Cardiac fibroblast (primary cell): ENCODE data around the gene SLC25A21.

Source experiments
- DNase-seq, 2 donors: peaks; one replicate each; pipeline versions ENCODE4 v3.0.0 to v3.0.0-alpha.2; 2010; ENCODE audit warnings: low read depth in 2 of 2
- H3K4me3 ChIP-seq, 2 donors: replicated peaks in 1 of 2; 1 replicate in 1 of 2; 2 replicates in 1 of 2; pipeline ENCODE4 v1.5.1; 2011; ENCODE audit warnings: low read depth in 2 of 2, low read length in 2 of 2, mild to moderate bottlenecking in 2 of 2, moderate library complexity in 1 of 2
- TF ChIP-seq, protein P1 (sequence below): IDR thresholded peaks from one replicate; pipeline ENCODE4 v1.5.1; 2011; ENCODE audit warnings: low read depth, mild to moderate bottlenecking, low read length, inconsistent platforms

Gene SLC25A21

DNA sequence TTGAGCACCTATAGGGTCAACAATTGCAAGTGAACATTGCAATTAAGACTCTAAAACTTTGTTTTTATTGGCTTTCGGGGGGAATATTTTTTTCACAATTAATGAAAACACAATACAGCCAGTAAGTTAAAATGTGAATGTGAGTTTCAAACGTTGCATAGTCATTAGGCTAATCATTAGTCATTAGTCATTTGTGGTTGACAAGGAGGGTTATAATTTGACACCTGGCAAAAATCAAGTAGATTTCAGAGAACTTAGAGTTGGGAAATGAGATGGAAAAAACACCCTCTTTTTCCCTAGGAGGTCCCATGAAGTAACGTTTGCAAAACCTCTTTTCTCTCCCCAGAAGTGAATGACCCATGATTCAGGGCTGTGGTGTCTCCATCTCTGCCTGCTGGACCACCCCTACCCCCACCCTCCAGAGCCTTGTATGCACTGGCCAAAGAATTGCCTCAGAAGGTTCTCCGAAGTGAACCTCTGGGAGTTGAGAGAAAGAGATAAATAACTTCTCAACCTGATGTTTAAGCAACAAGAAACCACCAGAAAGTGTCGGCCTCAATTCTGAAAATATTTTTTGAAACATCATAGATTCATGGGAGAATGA is 314.5 kb downstream of the SLC25A21 start:
- TF ChIP-seq, protein P1, sequence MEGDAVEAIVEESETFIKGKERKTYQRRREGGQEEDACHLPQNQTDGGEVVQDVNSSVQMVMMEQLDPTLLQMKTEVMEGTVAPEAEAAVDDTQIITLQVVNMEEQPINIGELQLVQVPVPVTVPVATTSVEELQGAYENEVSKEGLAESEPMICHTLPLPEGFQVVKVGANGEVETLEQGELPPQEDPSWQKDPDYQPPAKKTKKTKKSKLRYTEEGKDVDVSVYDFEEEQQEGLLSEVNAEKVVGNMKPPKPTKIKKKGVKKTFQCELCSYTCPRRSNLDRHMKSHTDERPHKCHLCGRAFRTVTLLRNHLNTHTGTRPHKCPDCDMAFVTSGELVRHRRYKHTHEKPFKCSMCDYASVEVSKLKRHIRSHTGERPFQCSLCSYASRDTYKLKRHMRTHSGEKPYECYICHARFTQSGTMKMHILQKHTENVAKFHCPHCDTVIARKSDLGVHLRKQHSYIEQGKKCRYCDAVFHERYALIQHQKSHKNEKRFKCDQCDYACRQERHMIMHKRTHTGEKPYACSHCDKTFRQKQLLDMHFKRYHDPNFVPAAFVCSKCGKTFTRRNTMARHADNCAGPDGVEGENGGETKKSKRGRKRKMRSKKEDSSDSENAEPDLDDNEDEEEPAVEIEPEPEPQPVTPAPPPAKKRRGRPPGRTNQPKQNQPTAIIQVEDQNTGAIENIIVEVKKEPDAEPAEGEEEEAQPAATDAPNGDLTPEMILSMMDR = no peak
- no peak for DNase-seq

DNA sequence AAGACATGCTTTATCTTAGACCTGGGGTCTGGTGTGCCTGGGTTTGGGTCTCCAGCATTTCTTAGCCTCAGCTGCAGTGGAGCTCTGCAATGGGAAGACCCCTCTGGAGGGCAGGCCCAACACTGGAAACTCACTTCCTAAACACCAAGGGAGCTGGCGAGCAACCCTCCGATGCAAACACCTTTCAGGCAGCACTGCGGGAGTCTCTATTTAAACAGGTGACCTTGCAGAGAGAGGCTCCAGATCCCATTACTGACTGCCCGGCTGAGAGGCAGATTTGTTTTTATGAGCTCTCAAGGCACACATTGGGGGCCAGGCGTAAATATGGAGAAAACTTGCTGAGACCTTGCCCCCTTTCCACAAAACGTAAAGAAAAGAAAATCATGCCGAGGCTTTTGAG is 315.3 kb downstream of the SLC25A21 start:
- TF ChIP-seq, protein P1 = no peak
- no peak overlapping the region for H3K4me3 ChIP-seq
- no peak for DNase-seq

More for the DNA sequence above, 314.5 kb downstream of the SLC25A21 start:
- H3K4me3 ChIP-seq = no peak overlapping the region

DNA sequence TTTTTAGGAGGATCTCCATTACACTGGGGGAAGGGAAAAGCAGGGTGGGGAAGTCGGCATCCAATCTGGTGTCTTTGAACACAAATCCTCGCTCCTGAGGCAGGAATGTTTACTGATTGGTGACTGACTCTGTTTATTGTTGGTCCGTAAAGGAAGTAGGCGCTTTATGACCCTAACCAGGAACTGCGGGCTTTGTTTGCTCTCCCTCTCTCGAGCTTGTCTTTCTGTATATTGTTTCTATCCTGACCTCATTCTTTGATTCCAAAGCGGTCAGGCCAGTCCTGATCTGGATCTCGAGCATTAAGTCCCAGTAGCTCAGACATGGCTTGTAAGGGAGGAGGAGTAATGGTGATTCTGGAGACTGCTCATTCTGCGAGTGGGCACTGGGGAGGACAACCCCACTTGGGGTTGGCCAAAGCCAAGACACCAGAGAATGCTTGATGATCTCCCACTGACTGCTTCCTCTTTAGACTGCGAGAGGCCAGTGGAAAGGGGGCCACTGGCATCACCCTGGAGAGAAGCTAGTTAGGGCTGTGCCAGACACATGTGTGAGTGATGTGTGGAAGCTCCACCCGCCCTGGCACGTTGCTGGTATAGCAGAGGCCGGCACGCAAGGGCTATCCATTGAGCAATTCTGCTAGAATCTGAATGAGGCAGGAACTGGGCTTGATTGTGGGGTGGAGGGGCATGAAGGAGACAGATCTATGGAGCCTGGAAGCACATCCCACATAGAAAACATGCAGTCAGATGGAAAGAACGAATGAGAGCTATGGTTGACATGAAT is 316.1 kb downstream of the SLC25A21 start:
- no peak for DNase-seq
- TF ChIP-seq, protein P1 = no peak

GRCh38 chr14:36855396-36855795 is 317.0 kb downstream of the SLC25A21 start:
- no peak overlapping the region for H3K4me3 ChIP-seq
- TF ChIP-seq, protein P1 = no peak
- DNase-seq = no peak

More for the DNA sequence above, 316.1 kb downstream of the SLC25A21 start:
- no peak overlapping the region for H3K4me3 ChIP-seq

GRCh38 chr14:36852981-36853691 is 319.3 kb downstream of the SLC25A21 start:
- DNase-seq = peak; percentile 1 to 7

GRCh38 chr14:36848213-36848612 is 324.2 kb downstream of the SLC25A21 start:
- H3K4me3 ChIP-seq = no peak overlapping the region
- DNase-seq = no peak
- TF ChIP-seq, protein P1 = no peak

More at GRCh38 chr14:36852981-36853691, 319.3 kb downstream of the SLC25A21 start:
- H3K4me3 ChIP-seq = no peak overlapping the region
- TF ChIP-seq, protein P1 = no peak
